ENCODE results near the gene ANKRD27. TPM values are rescaled to one million over a fixed set of nuclear protein-coding genes. Genes with fewer than 3 reads are reported as not detected.

ANKRD27 gene
- total RNA-seq, 4 donors from 2014 or later: 14.7 to 44.3 (median 34.6) TPM

DNA sequence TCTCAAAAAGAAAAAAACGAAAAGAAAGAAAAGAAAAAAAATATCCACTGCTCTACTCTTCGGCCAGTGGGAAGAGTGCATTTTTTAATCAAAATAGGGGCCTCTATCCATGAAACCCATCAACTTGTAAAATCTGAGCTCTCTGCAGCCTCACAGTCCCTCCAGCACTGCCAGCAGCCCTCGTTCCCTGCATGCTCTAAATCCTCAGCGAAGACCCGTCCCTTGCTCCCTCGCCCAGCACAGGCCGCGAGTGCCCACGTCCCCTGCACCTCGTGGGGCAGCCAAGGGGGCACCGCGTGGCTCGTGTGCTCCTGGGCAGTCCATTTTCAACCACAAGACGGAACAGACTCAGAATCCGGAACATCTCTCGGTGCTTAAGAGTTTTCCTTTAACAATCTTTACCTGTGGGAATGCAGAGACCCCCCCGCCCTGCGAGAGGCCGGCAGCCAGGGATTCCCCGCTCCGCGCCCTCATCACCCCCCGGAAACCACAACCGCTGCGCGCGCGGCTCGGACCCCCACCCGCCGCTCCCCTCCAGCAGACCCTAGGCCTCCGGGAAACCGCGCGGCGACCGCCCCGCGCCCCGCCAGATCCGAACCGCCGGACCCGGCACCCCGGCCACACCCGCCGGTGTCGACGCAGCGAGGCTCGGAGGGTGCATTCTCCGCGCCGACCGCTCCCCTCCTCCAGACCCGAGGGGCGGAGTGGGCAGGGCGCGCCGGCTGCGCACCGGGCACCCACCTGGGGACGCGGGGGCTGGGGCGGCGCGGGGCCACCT is 638 bp downstream of the ANKRD27 start:
- peaks cover 31% of the 10 kb centered on the region for H3K27me3 ChIP-seq
- intact Hi-C loops (cut with DNase I; ENCODE audit: low total_unique reads): no loop called here
- in situ Hi-C loops (cut with MboI; ENCODE audit: low pct_ligation_motif_present in 1 of 4, low pct_unique_long_range_greater_than_20kb in 1 of 4, low sequenced_read_pairs in 3 of 4): no loop called here
- no peak for TF ChIP-seq POLR2A (IDR thresholded peaks at IDR 0.05)
- TF ChIP-seq, protein P1, sequence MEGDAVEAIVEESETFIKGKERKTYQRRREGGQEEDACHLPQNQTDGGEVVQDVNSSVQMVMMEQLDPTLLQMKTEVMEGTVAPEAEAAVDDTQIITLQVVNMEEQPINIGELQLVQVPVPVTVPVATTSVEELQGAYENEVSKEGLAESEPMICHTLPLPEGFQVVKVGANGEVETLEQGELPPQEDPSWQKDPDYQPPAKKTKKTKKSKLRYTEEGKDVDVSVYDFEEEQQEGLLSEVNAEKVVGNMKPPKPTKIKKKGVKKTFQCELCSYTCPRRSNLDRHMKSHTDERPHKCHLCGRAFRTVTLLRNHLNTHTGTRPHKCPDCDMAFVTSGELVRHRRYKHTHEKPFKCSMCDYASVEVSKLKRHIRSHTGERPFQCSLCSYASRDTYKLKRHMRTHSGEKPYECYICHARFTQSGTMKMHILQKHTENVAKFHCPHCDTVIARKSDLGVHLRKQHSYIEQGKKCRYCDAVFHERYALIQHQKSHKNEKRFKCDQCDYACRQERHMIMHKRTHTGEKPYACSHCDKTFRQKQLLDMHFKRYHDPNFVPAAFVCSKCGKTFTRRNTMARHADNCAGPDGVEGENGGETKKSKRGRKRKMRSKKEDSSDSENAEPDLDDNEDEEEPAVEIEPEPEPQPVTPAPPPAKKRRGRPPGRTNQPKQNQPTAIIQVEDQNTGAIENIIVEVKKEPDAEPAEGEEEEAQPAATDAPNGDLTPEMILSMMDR (IDR thresholded peaks at IDR 0.05): peak in 1 of 5 experiments; percentile 23
- no peak for TF ChIP-seq EP300 (IDR thresholded peaks at IDR 0.05; ENCODE audit: low read depth)
- H3K36me3 ChIP-seq: no peaks in the 10 kb centered on the region
- H3K27ac ChIP-seq: peak overlapping the region; percentile 85 to 93 (median 87)
- peak overlapping the region; percentile 64 to 88 (median 84) for H3K4me3 ChIP-seq
- 1 to 3% methylated on average over 5 to 46 of the region's 67 CpGs for WGBS, 2 donors (ENCODE audit: low coverage in 1 of 2)
- H3K4me1 ChIP-seq: peaks cover 9 to 39% (median 32%) of the 10 kb centered on the region in 4 donors
- no peak for DNase-seq
- no peaks in the 10 kb centered on the region for H3K9me3 ChIP-seq

DNA sequence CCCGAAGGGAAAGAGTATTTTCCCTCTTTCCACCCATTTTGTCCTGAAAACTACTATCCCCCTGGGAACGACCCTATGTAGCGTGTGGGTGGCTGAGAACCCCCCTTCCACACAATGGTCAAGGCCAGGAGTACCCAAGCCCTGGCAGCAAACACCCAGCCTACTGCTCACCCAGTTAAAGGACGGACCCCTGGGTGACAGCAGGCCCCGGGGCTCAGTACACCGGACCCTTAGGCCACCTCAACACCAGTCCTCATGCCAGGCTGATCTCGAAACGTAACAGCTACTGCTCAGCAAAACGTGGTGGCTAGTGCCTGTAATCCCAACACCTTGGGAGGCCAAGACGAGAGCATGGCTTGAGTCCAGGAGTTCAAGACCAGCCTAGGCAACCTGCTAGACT is 1.4 kb downstream of the ANKRD27 start:
- Histone ChIP-seq H3K36me3 (no peaks in the 10 kb centered on the region), H3K4me1 (peaks cover 9 to 39% (median 32%) of the 10 kb centered on the region in 4 donors), H3K9me3 (no peaks in the 10 kb centered on the region), H3K27me3 (peaks cover 28% of the 10 kb centered on the region), H3K27ac (no peak overlapping the region), H3K4me3 (peak overlapping the region in 1 of 4 donors; percentile 82)
- intact Hi-C loops (cut with DNase I; ENCODE audit: low total_unique reads) (no loop called here), in situ Hi-C loops (cut with MboI; ENCODE audit: low pct_ligation_motif_present in 1 of 4, low pct_unique_long_range_greater_than_20kb in 1 of 4, low sequenced_read_pairs in 3 of 4) (no loop called here)
- DNase-seq: no peak
- TF ChIP-seq EP300 (IDR thresholded peaks at IDR 0.05; ENCODE audit: low read depth): no peak
- no peak for TF ChIP-seq POLR2AphosphoS5 (IDR thresholded peaks at IDR 0.05)
- no peak for TF ChIP-seq POLR2A (IDR thresholded peaks at IDR 0.05)
- WGBS, 2 donors (ENCODE audit: low coverage in 1 of 2): 88% methylated on average over 10 of the region's 10 CpGs; no CpG with 5 or more reads in 1 of the 2 donors

DNA sequence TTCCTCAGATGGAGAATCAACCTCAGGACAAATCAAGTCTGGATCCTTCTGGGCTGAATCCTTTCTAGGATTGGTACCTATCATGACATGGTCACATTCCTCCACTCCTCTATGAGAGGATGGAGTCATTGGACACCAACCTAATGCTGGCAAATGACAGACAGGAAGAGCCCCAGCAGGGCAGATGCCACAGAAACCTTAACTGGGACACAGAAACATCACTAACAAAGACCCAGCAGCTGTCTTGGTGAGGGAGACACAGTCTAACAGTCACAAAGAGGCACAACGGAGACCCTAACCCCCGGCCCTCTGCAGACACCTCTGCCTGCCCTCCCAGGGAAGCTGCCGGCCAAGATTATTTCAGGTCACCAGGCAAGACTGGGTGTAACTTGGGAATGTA is 2.1 kb downstream of the ANKRD27 start:
- Histone ChIP-seq H3K4me1 (peaks cover 9 to 39% (median 32%) of the 10 kb centered on the region in 4 donors), H3K36me3 (no peaks in the 10 kb centered on the region), H3K27ac (no peak overlapping the region), H3K27me3 (peaks cover 21% of the 10 kb centered on the region), H3K4me3 (no peak overlapping the region), H3K9me3 (no peaks in the 10 kb centered on the region)
- intact Hi-C loops (cut with DNase I; ENCODE audit: low total_unique reads): no loop called here
- in situ Hi-C loops (cut with MboI; ENCODE audit: low pct_ligation_motif_present in 1 of 4, low pct_unique_long_range_greater_than_20kb in 1 of 4, low sequenced_read_pairs in 3 of 4): no loop called here
- TF ChIP-seq POLR2AphosphoS5 (IDR thresholded peaks at IDR 0.05): no peak
- TF ChIP-seq, protein P1 (IDR thresholded peaks at IDR 0.05): no peak
- TF ChIP-seq EP300 (IDR thresholded peaks at IDR 0.05; ENCODE audit: low read depth): no peak
- no peak for TF ChIP-seq POLR2A (IDR thresholded peaks at IDR 0.05)
- DNase-seq: no peak
- WGBS, 2 donors (ENCODE audit: low coverage in 1 of 2): 91% methylated on average over 3 of the region's 3 CpGs; no CpG with 5 or more reads in 1 of the 2 donors

DNA sequence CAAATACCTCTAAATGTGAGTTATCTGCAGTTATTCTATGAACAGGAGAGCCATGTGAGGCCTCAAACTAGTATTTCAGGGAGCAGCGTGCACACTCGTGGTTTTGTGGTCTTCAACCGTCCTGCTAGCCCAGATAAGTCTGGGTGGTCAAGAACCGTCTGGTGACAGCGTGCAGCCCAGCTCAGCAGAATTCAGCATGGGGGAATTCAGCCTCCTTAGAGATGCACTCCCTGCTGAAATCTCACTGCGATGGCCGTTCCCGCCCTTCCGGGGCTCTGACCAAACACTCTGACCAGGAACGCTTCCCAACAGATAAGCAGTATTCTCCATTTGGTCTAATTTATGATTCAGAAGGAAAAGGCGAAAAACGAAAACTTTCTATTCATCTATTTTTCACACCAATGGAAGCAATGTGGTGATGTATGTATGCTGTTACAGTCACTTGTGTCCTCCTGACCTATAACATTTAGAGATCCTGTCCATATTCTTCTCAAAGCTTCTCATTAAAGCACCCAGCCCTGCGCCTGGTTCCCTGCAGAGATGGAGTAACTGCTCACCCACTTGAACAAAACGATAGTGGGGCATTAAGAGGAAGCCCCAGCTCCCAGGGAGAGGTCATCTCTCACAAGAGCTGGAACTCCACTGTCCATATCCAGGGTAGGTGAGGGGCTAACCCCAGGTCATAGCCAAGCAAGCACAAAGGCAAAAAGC is 2.9 kb downstream of the ANKRD27 start:
- Histone ChIP-seq H3K27me3 (peaks cover 13% of the 10 kb centered on the region), H3K4me3 (no peak overlapping the region), H3K36me3 (peaks cover 0 to 5% (median 0%) of the 10 kb centered on the region in 4 donors), H3K27ac (no peak overlapping the region), H3K9me3 (no peaks in the 10 kb centered on the region), H3K4me1 (peaks cover 9 to 39% (median 32%) of the 10 kb centered on the region in 4 donors)
- no peak for DNase-seq
- TF ChIP-seq, protein P1 (IDR thresholded peaks at IDR 0.05): no peak
- TF ChIP-seq POLR2AphosphoS5 (IDR thresholded peaks at IDR 0.05) (no peak), POLR2A (IDR thresholded peaks at IDR 0.05) (no peak), EP300 (IDR thresholded peaks at IDR 0.05; ENCODE audit: low read depth) (no peak)
- 78 to 89% methylated on average over 3 to 14 of the region's 14 CpGs for WGBS, 2 donors (ENCODE audit: low coverage in 1 of 2)
- intact Hi-C loops (cut with DNase I; ENCODE audit: low total_unique reads) (no loop called here), in situ Hi-C loops (cut with MboI; ENCODE audit: low pct_ligation_motif_present in 1 of 4, low pct_unique_long_range_greater_than_20kb in 1 of 4, low sequenced_read_pairs in 3 of 4) (no loop called here)
